ENCODE results near the gene MAF.

Gene MAF

DNA sequence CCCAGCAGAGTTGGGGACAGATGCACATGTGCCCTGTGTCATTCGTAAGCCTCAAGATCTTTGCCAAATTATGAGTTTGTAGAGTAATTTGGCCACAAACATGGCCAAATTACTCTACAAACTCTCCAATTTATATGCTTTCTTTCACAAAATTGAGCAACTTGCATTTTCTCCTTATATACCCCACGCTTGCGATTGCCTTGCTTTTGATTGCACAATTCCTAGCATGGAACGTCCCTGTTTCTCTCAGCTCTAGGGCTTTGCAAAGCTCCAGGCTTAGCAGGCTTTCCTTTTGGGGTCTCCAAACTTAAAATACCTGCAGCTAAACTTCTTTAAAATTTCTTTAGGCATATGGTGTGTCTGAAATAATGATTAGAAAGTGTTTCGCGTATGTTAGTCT is 28.5 kb upstream of the MAF start:
- TF ChIP-seq, protein P1, sequence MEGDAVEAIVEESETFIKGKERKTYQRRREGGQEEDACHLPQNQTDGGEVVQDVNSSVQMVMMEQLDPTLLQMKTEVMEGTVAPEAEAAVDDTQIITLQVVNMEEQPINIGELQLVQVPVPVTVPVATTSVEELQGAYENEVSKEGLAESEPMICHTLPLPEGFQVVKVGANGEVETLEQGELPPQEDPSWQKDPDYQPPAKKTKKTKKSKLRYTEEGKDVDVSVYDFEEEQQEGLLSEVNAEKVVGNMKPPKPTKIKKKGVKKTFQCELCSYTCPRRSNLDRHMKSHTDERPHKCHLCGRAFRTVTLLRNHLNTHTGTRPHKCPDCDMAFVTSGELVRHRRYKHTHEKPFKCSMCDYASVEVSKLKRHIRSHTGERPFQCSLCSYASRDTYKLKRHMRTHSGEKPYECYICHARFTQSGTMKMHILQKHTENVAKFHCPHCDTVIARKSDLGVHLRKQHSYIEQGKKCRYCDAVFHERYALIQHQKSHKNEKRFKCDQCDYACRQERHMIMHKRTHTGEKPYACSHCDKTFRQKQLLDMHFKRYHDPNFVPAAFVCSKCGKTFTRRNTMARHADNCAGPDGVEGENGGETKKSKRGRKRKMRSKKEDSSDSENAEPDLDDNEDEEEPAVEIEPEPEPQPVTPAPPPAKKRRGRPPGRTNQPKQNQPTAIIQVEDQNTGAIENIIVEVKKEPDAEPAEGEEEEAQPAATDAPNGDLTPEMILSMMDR (IDR thresholded peaks at IDR 0.05; ENCODE audit: control extremely low read depth, extremely low read depth, low read depth, missing control alignments), result no peak
- ChIA-PET CTCF (no interaction called here), POLR2A (no interaction called here)
- DNase-seq (ENCODE audit: extremely low spot score), result no peak

DNA sequence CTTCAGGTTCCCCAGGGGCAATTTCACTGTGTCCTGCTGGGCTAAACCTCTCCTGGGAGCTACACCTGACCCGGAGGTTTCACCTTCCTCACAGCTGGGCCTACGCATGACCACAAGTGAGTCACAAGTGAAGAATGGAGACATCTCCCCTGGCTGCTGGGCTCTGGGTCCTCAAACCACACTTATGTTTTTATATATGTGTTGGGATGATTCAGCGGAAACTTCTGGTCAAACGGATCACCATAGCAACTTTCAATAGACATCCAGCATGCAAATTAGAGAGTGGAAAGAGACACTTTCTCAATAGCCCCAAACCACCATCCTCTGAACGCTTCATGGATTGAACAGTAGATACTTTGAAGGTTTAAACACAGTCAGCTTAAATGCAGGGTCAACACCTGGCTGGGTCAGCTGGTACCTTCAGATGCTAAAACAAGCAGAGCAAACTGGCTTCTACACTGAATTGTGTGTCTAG is 28.0 kb upstream of the MAF start:
- POLR2A ChIA-PET, result no interaction called here
- peak; percentile 15 for DNase-seq (ENCODE audit: extremely low spot score)
- TF ChIP-seq, protein P1 (IDR thresholded peaks at IDR 0.05; ENCODE audit: control extremely low read depth, extremely low read depth, low read depth, missing control alignments), result no peak
- CTCF ChIA-PET, result no interaction called here

DNA sequence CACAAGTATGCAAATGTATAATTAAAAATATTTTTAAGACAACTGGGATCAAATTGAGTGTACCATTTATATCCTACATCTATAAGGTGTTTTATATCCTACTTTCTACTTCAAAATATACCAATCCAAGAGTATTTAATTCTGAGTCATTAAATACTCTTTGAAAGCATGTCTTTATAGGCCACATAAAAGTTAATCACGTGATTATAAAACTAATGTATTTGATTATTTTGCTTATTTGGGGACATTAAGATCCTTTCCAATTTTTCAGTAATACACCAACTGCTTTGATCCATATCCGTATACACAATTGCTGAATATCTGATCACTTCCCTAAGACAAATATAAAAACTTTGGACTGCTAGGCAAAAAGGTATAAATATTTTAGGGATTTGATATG is 26.6 kb upstream of the MAF start:
- CTCF ChIA-PET, result no interaction called here
- TF ChIP-seq, protein P1 (IDR thresholded peaks at IDR 0.05; ENCODE audit: control extremely low read depth, extremely low read depth, low read depth, missing control alignments), result no peak
- POLR2A ChIA-PET, result no interaction called here
- no peak for DNase-seq (ENCODE audit: extremely low spot score)

DNA sequence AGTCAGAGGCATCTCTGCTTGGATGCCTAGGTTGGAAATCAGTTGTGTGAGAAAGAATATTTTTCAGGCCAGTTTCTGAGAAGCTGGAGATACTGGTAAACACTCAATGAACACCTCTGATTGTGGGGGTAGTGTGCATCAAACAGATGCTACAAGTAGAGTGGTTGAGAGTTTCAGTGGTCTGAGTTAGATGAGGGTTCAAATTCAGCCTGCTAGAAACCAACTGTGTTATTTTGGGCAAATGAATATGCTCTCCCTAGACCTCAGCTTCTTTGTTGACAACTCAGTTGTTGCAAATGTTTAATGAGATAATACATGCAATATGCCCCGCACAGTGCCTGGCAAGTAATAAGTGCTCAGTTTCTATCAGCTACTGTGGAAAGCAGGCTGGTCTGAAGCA is 25.2 kb upstream of the MAF start:
- POLR2A ChIA-PET, result no interaction called here
- TF ChIP-seq, protein P1 (IDR thresholded peaks at IDR 0.05; ENCODE audit: control extremely low read depth, extremely low read depth, low read depth, missing control alignments), result no peak

DNA sequence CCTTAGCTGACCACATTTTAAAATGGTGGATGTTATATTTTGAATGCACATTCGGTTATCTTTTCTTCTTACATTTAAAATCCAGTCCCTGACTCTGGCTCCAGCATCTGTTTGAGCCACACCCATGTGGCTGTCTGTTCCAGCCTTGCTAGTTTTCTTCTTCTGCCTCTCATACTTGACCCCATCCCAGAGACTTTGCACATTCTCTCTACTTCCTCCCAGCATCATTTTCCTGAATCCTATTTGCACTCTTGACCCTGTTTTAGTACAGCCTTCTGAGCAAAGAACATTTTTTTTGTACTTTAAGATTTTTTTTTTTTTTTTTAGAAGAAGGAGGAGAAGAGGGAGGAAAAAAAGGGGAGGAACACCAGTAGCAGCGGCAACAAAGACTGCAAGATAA is 23.3 kb upstream of the MAF start:
- POLR2A ChIA-PET, result no interaction called here
- CTCF ChIA-PET, result no interaction called here
- DNase-seq (ENCODE audit: extremely low spot score), result no peak
- TF ChIP-seq, protein P1 (IDR thresholded peaks at IDR 0.05; ENCODE audit: control extremely low read depth, extremely low read depth, low read depth, missing control alignments), result no peak

More for the DNA sequence above, 25.2 kb upstream of the MAF start:
- CTCF ChIA-PET, result no interaction called here
- DNase-seq (ENCODE audit: extremely low spot score), result no peak

DNA sequence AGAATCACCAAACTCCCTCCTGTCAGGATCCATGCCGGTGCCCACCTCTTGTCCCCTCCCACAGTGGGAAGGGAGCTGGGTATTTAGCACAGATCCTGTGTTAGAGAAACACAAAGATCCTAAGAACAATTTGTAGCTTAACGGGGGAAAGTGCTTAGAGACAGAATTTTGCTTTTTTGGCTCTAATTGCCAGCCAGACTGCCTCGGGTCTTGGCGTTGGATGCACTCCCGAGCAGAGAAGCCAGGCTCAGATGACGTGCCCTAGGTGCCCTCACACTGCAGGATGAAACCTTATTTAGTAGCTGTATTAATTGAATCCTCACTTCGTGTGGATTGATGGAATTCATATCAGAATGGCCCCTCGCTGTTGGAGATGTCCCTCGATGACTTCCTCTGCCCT is 22.5 kb upstream of the MAF start:
- CTCF ChIA-PET, result no interaction called here
- no peak for DNase-seq (ENCODE audit: extremely low spot score)

More for the DNA sequence above, 22.5 kb upstream of the MAF start:
- TF ChIP-seq, protein P1 (IDR thresholded peaks at IDR 0.05; ENCODE audit: control extremely low read depth, extremely low read depth, low read depth, missing control alignments), result no peak
- POLR2A ChIA-PET, result no interaction called here
